Mesenchymal stem cell (in vitro differentiated cells and primary cell): ENCODE data around the gene LRRC10. TPM values are rescaled to one million over a fixed set of nuclear protein-coding genes. Genes with fewer than 3 reads are reported as not detected.
A peak's percentile ranks its signal among the peaks of the same experiment; 100 is the strongest.

Source experiments
- DNase-seq: peaks from one replicate; pipeline ENCODE4 v3.0.0-alpha.2; 2013
- H2AFZ ChIP-seq: one replicate; pipeline ENCODE4 v1.6.1; 2013; ENCODE audit warnings: low read depth, mild to moderate bottlenecking, control low read depth, inconsistent platforms, low read length, moderate library complexity
- H2AK5ac ChIP-seq: 2 replicates; pipeline ENCODE4 v1.6.1; 2013; ENCODE audit warnings: low read length, moderate library complexity, mild to moderate bottlenecking, inconsistent platforms; ENCODE audit not compliant: severe bottlenecking
- H2BK120ac ChIP-seq: one replicate; pipeline ENCODE4 v1.6.1; 2013; ENCODE audit warnings: low read depth, mild to moderate bottlenecking, inconsistent platforms, low read length, moderate library complexity
- H2BK12ac ChIP-seq, 2 experiments: one replicate each; pipeline ENCODE4 v1.6.1; 2013; ENCODE audit warnings: inconsistent platforms in 2 of 2, low read length in 2 of 2, mild to moderate bottlenecking in 2 of 2, moderate library complexity in 2 of 2, control low read depth in 1 of 2
- H2BK15ac ChIP-seq: one replicate; pipeline ENCODE4 v1.6.1; 2013; ENCODE audit warnings: mild to moderate bottlenecking, low read depth, inconsistent platforms; ENCODE audit not compliant: poor library complexity, severe bottlenecking
- H2BK5ac ChIP-seq: 2 replicates; pipeline ENCODE4 v1.6.1; 2013; ENCODE audit warnings: low read depth, mild to moderate bottlenecking, low read length, control low read depth, inconsistent platforms; ENCODE audit not compliant: poor library complexity, severe bottlenecking
- H3K14ac ChIP-seq, 2 experiments: one replicate each; pipeline ENCODE4 v1.6.1; 2013; ENCODE audit warnings: inconsistent platforms in 2 of 2, low read length in 2 of 2, control low read depth in 1 of 2, mild to moderate bottlenecking in 1 of 2, moderate library complexity in 1 of 2
- H3K18ac ChIP-seq, 2 experiments: one replicate each; pipeline ENCODE4 v1.6.1; 2013; ENCODE audit warnings: inconsistent platforms in 2 of 2, low read length in 2 of 2, control low read depth in 1 of 2, low read depth in 1 of 2, mild to moderate bottlenecking in 1 of 2
- H3K23ac ChIP-seq, 2 experiments: one replicate each; pipeline ENCODE4 v1.6.1; 2013; ENCODE audit warnings: inconsistent platforms in 2 of 2, low read length in 2 of 2, mild to moderate bottlenecking in 2 of 2, moderate library complexity in 2 of 2, control low read depth in 1 of 2
- H3K27ac ChIP-seq: 2 replicates; pipeline ENCODE4 v1.5.1; 2013; ENCODE audit warnings: mild to moderate bottlenecking, moderate library complexity, low read length, control low read depth, inconsistent platforms; ENCODE audit not compliant: poor library complexity, severe bottlenecking
- H3K27me3 ChIP-seq, 2 experiments: 2 replicates each; pipeline versions ENCODE4 v1.6.1 to v1.7.0; 2013; ENCODE audit warnings: low read length in 2 of 2, mild to moderate bottlenecking in 2 of 2, moderate library complexity in 2 of 2, control low read depth in 1 of 2, inconsistent platforms in 1 of 2; ENCODE audit not compliant: control insufficient read depth in 1 of 2, insufficient read depth in 1 of 2
- H3K36me3 ChIP-seq, 2 experiments: 2 replicates each; pipeline versions ENCODE4 v1.6.1 to v1.7.0; 2013; ENCODE audit warnings: low read length in 2 of 2, control low read depth in 1 of 2, inconsistent platforms in 1 of 2, low read depth in 1 of 2, mild to moderate bottlenecking in 1 of 2; ENCODE audit not compliant: insufficient read depth in 2 of 2, control insufficient read depth in 1 of 2
- H3K4ac ChIP-seq, 2 experiments: one replicate each; pipeline ENCODE4 v1.6.1; 2013; ENCODE audit warnings: inconsistent platforms in 2 of 2, low read length in 2 of 2, mild to moderate bottlenecking in 2 of 2, moderate library complexity in 2 of 2, control low read depth in 1 of 2, low read depth in 1 of 2
- H3K4me1 ChIP-seq: 2 replicates; pipeline ENCODE4 v1.6.1; 2013; ENCODE audit warnings: low read depth, low read length, control low read depth; ENCODE audit not compliant: control insufficient read depth, insufficient read depth
- H3K4me2 ChIP-seq: 2 replicates; pipeline ENCODE4 v1.6.1; 2013; ENCODE audit warnings: low read length, mild to moderate bottlenecking, inconsistent platforms; ENCODE audit not compliant: poor library complexity, severe bottlenecking
- H3K4me3 ChIP-seq, 2 experiments: 2 replicates each; pipeline versions ENCODE4 v1.5.1 to v1.7.0; 2013; ENCODE audit warnings: low read length in 2 of 2, mild to moderate bottlenecking in 2 of 2, control low read depth in 1 of 2, low read depth in 1 of 2; ENCODE audit not compliant: insufficient read depth in 1 of 2
- H3K79me1 ChIP-seq: replicated peaks from 2 replicates; pipeline ENCODE4 v1.6.1; 2013; ENCODE audit warnings: mild to moderate bottlenecking, control low read depth, low read length, inconsistent platforms; ENCODE audit not compliant: poor library complexity, severe bottlenecking
- H3K9ac ChIP-seq: 2 replicates; pipeline ENCODE4 v1.7.0; 2013; ENCODE audit warnings: mild to moderate bottlenecking, low read length, moderate library complexity
- H3K9me3 ChIP-seq: 2 replicates; pipeline ENCODE4 v1.7.0; 2013; ENCODE audit warnings: mild to moderate bottlenecking, low read length; ENCODE audit not compliant: control insufficient read depth
- H4K8ac ChIP-seq: one replicate; pipeline ENCODE4 v1.6.1; 2013; ENCODE audit warnings: inconsistent platforms, mild to moderate bottlenecking, low read length, moderate library complexity
- H4K91ac ChIP-seq: one replicate; pipeline ENCODE4 v1.6.1; 2013; ENCODE audit warnings: mild to moderate bottlenecking, low read length, inconsistent platforms
- WGBS: methylation state at CpG from one replicate; pipeline ENCODE4 v1.1.7; 2013; ENCODE audit warnings: mixed read lengths; 5-methylcytosine and 5-hydroxymethylcytosine counted together
- polyA plus RNA-seq, 2 experiments: library from polyadenylated mRNA; stranded (reverse); fragments of 200-250 nt; gene quantifications; one replicate each; pipeline ENCODE4 v1.2.3, GENCODE V29; 2013

The LRRC10 gene, protein sequence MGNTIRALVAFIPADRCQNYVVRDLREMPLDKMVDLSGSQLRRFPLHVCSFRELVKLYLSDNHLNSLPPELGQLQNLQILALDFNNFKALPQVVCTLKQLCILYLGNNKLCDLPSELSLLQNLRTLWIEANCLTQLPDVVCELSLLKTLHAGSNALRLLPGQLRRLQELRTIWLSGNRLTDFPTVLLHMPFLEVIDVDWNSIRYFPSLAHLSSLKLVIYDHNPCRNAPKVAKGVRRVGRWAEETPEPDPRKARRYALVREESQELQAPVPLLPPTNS
- polyA plus RNA-seq (2013, experiment 1 of 2), result not detected
- polyA plus RNA-seq (2013, experiment 2 of 2), result not detected

DNA sequence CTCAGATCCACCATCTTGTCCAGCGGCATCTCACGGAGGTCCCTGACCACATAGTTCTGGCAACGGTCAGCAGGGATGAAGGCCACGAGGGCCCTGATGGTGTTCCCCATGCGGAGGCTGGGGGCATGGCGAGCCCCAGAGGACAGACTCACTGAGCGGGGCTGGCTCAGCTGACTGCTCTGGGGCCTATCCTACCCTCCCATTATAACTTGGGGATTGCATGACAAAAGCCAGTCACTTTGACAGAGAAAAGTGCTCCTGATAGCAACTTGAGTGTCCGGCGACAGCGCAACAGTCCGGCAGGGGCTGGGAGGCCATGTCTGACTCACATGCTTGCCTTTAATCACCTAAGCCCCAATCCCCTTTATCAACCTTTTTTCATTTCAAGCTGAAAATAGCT lies at the start of gene LRRC10:
LRRC10 (minus strand) TSS at position 179 of the 400 bp plus-strand sequence; CDS start at position 110, 69 bp downstream.
- no peak within 1 kb of the TSS for H2AK5ac ChIP-seq
- H3K9ac ChIP-seq, result no peak within 1 kb of the TSS
- H4K8ac ChIP-seq, result no peak within 1 kb of the TSS
- no peaks in the 10 kb centered on the region for H3K36me3 ChIP-seq
- H3K23ac ChIP-seq, result no peak within 1 kb of the TSS
- no peak within 1 kb of the TSS for H3K4ac ChIP-seq
- no peak within 1 kb of the TSS for H2BK5ac ChIP-seq
- H3K27me3 ChIP-seq, result no peaks in the 10 kb centered on the region
- no peak within 1 kb of the TSS for H3K14ac ChIP-seq
- no peak within 1 kb of the TSS for H3K18ac ChIP-seq
- H3K9me3 ChIP-seq, result no peaks in the 10 kb centered on the region
- no peak within 1 kb of the TSS for H3K4me3 ChIP-seq
- WGBS, result 90% methylated on average over 11 of the region's 11 CpGs
- H4K91ac ChIP-seq, result no peak within 1 kb of the TSS
- no peak within 1 kb of the TSS for H2BK15ac ChIP-seq
- no peak within 1 kb of the TSS for H2BK120ac ChIP-seq
- no peak within 1 kb of the TSS for H2BK12ac ChIP-seq
- H3K4me1 ChIP-seq, result no peaks in the 10 kb centered on the region
- no peak within 1 kb of the TSS for H3K4me2 ChIP-seq
- DNase-seq, result no peak
- H3K79me1 ChIP-seq, result no peaks in the 10 kb centered on the region
- H2AFZ ChIP-seq, result no peak within 1 kb of the TSS
- no peak within 1 kb of the TSS for H3K27ac ChIP-seq

DNA sequence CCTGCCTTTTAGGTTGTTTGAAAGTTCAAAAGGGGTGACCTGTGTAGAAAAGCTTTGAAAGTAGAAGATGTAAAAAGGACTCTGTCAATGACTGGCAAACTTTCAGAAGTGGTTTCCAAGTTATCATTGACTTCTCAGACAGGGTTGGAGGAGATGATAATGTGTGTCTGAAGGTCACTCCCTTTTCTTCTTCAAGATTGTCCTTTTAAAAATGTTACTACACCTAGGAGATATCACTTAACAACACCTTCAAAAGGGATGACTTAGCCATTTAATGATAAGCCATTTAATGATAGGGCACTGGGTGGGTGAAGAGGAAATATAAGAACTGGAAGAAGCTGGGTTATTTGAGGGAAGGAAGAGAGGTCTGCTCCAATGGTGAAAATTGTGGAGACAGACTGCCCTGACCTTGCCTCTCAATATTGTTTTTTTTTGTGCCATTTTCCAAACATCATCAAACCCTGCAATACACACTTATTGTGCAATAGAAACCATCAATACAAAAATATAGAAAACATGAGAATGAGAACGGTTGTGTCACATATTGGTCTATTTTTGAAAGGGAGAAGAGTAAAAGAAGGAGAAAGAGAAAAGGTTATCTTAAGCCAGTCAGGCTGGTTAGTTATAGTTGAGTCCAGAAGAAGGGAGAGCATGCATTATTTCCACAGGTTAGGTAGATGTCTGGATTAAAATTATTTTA lies 49.6 kb upstream of the LRRC10 start:
- H4K91ac ChIP-seq, result no peak overlapping the region
- 91% methylated on average over 1 of the region's 1 CpG for WGBS
- peaks cover 17% of the 10 kb centered on the region for H3K4me1 ChIP-seq
- H3K18ac ChIP-seq, result no peak overlapping the region
- H3K23ac ChIP-seq, result no peak overlapping the region
- no peak overlapping the region for H3K4me3 ChIP-seq
- no peak overlapping the region for H3K4me2 ChIP-seq
- H2AK5ac ChIP-seq, result peak overlapping the region; percentile 60
- H2BK5ac ChIP-seq, result no peak overlapping the region
- DNase-seq, result no peak
- H2BK15ac ChIP-seq, result no peak overlapping the region
- no peak overlapping the region for H2AFZ ChIP-seq
- no peak overlapping the region for H2BK12ac ChIP-seq
- H3K9me3 ChIP-seq, result no peaks in the 10 kb centered on the region
- no peaks in the 10 kb centered on the region for H3K79me1 ChIP-seq
- H2BK120ac ChIP-seq, result no peak overlapping the region
- H3K9ac ChIP-seq, result no peak overlapping the region
- H4K8ac ChIP-seq, result no peak overlapping the region
- H3K14ac ChIP-seq, result no peak overlapping the region
- no peak overlapping the region for H3K4ac ChIP-seq
- no peaks in the 10 kb centered on the region for H3K36me3 ChIP-seq
- H3K27me3 ChIP-seq, result no peaks in the 10 kb centered on the region
- H3K27ac ChIP-seq, result no peak overlapping the region

DNA sequence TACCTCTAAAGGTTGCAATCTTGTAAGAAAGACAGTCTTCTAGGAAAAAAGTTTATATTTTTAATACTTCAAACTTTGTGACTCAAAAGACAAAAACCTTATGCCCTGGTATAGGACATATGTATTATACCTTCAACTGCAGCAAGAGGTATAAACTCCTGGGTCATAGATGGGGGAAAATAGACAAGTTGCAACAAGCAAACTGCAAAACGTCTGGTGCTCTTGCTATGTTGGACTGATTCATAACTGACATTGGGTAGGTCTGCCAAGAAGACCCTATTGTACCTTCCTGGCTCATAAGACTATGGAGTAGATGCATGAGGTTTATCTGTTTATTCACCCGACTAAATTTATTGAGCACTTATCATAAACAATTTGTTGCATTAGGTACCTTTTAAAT lies 47.5 kb upstream of the LRRC10 start:
- Histone ChIP-seq H4K91ac (no peak overlapping the region), H4K8ac (no peak overlapping the region), H2BK15ac (no peak overlapping the region), H3K4me3 (no peak overlapping the region), H2BK12ac (no peak overlapping the region), H2AK5ac (no peak overlapping the region), H2BK5ac (no peak overlapping the region), H3K27me3 (no peaks in the 10 kb centered on the region), H3K4me2 (no peak overlapping the region), H3K9ac (no peak overlapping the region), H2BK120ac (no peak overlapping the region), H3K23ac (no peak overlapping the region), H3K27ac (no peak overlapping the region), H3K4me1 (peaks cover 15% of the 10 kb centered on the region), H3K14ac (no peak overlapping the region), H3K4ac (no peak overlapping the region), H3K18ac (no peak overlapping the region), H2AFZ (no peak overlapping the region), H3K36me3 (no peaks in the 10 kb centered on the region), H3K9me3 (no peaks in the 10 kb centered on the region), H3K79me1 (no peaks in the 10 kb centered on the region)
- DNase-seq, result no peak
- 56% methylated on average over 1 of the region's 2 CpGs for WGBS

DNA sequence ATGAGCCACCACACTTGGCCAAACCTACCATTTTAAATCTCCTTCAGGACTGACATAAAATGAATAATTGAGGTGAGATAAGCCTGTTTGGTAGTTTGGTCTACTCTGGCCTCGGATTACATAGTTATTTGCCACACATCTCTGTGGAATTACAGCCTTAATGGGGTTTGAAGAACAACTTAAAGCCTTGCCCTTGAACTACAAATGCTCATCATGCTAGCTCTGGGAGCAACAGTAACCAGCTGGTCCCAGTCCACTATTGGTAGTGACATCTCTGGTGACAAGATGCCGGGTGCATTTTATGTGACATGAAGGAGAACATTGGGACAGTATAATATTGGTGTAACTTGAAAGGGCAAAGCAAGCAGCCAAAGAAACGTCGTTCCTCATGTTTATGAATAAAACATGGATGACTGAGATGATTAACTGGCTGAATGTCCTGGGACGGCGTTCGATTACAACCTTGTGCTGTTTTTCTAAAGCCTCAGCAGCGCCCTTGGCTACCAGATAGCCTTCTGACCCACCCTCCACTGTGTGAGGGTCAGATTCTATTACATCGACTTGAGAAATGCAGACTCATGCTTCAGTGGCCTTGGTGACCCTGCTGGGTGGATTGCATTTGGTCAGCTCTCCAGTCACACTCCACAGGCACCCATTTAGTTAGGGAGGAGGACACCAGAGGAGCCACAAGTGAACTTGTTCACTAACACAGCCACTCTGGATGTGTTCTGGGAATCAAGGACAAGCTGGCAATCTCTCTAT lies 46.9 kb upstream of the LRRC10 start:
- Histone ChIP-seq H4K91ac (no peak overlapping the region), H2BK5ac (no peak overlapping the region), H3K14ac (no peak overlapping the region), H3K27ac (peak overlapping the region; percentile 16), H3K4me3 (no peak overlapping the region), H4K8ac (peak overlapping the region; percentile 4), H3K9me3 (no peaks in the 10 kb centered on the region), H2BK120ac (no peak overlapping the region), H3K4me2 (no peak overlapping the region), H3K27me3 (no peaks in the 10 kb centered on the region), H2AK5ac (peak overlapping the region; percentile 24), H3K18ac (peak overlapping the region in 1 of 2 experiments; percentile 50), H3K79me1 (no peaks in the 10 kb centered on the region), H3K4me1 (peaks cover 15% of the 10 kb centered on the region), H3K4ac (no peak overlapping the region), H3K36me3 (no peaks in the 10 kb centered on the region), H2BK15ac (no peak overlapping the region), H3K9ac (peak overlapping the region; percentile 1), H2BK12ac (peak overlapping the region in 1 of 2 experiments; percentile 4), H2AFZ (no peak overlapping the region), H3K23ac (no peak overlapping the region)
- WGBS, result 79% methylated on average over 9 of the region's 9 CpGs
- peak; percentile 29 for DNase-seq
